Middle frontal gyrus (tissue), 1 donor: ENCODE data around the gene ANO4.

ENCODE experiments used
- DNase-seq: peaks from one replicate; pipeline ENCODE4 v3.0.0-alpha.2; 2015; ENCODE audit warnings: low spot score; ENCODE audit errors: extremely low spot score

ANO4 gene

DNA sequence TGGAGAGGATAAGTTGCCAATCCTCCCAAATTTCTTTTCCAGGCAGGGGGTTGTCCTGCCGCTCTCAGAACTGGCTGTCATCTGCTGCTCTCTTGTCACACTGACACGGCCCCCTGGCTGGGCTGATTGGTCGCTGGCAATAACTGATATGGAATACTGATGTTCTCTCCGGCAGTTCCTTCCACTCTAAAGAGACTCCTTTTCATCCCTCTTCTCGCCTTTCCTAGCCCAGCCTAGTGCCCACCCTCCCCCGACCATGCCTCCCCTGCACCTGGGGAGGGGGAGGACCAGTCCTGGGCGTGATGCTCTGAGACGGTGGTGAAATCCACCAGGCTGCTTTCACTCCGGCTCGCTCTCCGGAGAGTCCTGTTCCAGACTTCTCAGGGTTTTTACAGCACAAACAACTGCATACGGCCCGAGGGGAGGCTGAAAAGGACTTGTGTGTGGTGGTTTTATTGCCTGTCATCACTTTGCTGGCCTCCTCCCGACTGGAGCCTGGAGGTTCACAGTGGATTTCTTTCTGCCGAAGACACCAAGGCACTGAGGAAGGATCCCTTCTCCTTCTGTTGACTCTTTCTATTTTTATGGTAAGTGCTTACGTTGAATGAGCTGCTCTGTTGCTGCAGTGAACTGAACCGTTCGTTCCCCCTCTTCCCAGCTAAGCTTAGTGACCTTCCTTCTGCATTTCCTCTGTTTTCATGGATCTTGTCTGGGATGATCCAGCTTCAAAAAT is at the start of gene ANO4:
Gene ANO4, plus strand, starts transcription at position 336 of the 733 bp plus-strand sequence. CDS start 107,010 bp downstream, outside the sequence.
- peak; percentile 25 for DNase-seq

DNA sequence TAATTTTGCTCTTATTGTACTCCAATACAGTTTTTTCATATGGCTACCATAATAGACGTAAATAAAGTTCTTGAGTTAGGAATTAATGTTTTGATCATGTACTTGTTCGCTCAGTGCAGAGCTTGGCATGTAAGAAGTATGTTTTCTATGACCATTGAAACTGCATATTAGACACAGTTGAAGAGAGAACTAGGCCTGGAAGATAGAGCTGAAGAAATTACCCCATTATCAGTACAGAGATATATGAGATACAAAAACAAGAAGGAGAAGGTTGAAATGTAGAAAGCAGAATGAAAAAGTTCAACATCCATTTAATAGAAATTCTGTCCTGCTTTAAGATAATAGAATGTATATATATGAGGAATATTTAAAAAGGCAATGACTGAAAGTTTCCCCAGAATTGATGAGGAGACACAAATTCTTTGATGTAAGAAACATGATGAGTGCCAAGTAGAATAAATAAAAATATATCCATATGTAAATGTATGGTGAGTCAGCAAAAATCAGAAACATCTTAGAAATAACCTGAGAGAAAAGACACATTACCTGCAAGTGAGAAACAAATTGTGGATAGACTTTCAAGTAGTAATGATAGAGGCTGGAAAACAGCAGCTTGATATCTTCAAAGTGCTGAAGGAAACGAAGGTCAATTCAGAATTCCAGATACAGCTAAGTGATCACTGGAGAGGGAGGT is 49.1 kb upstream of the ANO4 start:
- DNase-seq, result no peak

DNA sequence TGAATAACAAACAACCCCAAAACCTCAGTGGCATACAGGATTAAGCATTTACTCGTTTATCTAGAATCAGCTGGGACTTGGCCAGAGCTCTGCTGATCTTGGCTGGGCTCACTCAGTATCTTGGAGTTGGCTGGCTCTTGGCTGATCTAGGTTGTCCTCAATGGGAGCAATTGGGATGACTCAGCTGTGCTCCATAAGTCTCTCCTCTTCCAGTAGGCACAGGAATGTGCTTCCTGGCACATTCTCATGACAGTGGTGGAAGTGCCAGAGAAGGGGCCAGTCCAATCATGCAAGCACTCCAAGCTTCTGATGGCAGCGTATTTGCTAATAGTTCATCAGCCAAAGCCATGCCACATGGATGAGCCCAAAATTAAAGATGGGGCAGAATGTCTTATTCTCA is 41.7 kb upstream of the ANO4 start:
- DNase-seq, result no peak

DNA sequence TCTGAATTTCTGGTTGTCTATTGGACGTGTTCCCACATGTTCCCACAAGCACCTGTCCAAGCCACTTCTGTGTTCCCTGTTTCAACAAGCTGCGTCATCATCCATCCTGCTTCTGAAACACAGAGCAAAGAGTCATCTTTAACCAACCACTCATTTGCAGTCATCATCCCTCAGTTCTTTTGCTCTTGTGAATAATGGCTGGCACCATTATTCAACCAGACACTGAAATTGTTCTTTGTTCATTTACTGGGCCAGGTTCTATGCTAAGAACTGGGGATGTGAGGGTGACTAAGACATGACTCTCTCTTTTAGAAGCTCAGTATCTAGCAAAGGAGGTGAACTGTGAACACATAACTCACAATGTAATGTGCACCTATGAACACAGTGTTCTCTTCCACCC is 40.7 kb upstream of the ANO4 start:
- DNase-seq, result no peak

DNA sequence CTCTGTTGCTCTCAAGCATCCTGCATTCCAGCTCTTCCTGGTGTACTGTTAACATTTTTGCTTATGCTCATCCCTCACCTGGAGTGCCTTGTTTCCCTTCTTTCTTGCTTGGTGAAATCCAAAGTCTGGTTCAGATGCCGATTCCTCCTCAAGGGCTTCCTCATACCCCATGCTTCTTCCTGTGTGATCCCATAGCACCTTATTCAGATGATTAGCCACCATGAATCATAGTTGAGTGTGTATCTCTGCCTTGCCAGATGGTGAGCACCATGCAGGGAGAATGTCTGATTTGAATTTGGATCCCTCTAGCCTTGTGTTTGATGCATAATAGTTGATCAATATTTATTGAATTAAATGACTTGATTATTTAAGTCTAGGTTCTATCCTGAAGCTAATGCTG is 39.4 kb upstream of the ANO4 start:
- no peak for DNase-seq

DNA sequence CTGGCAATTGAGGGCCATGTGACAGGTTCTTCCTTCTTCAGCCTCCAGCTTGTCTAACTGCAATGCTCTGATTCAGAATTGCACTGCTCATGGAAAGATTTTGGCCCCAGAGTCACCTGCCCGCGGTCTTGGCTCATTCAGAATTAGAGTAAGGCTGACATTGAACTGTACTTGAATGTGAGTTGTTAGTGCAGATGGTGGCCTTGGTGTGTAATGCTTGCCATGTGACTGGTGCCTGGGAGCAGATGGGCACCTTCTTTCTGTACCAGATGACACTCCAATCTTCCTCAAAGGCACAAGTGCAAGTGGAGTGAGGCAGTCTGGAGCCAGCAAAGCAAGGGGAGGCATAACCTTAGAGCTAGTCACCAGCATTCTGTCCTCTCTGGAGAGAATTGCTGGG is 36.5 kb upstream of the ANO4 start:
- no peak for DNase-seq

DNA sequence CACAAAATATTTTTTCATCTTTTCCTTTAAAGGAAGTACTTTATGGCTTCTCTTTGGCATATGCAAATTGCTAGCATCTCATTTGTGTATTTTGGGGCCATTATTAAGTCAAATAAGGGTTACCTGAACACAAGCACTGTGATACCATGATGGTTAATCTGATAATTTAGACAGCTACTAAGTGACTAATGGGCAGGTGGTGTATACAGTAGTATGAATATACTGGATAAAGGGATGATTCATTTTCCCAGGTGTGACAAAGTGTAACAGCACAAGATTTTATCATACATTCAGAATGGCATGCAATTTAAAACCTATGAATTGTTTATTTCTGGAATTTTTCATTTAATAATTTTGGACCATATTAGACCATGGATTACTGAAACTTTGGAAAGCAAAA is 27.2 kb upstream of the ANO4 start:
- DNase-seq, result no peak

DNA sequence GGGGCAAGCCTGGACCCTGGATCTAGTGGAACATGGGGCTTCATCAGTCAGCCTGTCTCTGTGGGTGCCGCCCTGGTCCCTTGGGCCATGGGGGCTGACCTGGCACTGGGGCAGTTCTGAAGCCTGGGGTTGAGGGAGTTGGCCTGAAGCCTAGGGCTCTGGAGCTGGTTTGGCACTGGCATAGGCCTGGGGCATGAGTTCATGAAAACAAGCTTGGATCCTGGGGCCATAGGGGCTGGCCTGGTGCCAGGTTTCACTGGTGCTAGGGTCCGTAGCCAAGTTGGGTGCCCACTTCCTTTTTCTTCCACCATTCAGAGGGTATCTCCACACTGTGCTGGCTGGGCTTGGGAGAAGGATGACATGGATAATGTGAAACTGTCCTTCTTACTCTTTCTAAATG is 26.6 kb upstream of the ANO4 start:
- no peak for DNase-seq

DNA sequence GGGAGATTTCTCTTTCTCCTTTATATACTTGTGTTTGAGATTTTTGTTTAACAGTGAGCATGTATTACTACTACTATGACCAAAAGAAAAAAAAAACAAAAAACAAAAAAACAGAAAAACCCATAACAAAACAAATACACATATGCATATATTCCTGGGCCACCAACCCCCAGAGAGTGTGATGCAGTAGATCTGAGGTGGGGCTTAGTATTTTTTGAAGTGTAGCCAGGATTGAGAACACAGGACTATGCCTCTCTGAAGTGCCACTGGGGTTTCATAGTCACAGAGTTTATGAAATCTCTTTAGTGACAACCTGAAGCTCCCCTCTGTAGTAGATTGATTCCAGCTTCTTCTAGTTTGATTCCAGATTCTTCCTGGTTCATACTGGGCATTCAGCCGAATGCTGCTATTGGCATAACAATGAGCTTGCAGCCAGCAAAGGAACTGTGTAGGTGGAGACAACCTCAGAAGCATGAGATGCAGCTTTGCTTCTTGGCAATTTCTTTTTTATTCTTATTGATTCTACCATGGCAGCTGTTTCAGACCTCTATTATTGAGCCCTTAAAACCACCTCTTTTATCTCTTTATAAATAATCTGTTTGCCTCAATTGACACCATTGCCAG is 15.5 kb upstream of the ANO4 start:
- no peak for DNase-seq

DNA sequence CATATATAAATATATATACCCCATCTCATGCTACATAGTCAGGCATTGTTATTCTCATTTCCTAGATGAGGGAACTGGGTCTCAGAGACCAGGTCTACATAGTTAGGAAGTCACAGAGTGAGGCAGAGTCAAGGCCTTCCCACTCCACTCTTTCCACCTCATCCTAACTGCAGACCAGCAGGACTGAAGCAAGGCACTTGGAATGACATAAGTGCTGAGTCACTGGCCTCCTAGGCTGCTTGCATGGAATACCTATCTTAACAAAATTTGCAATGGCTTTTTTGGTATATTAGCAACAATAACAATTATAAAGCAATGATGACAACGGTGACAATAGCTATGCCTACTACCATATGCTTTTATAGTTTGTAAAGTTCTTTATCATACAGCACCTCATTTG is 5.4 kb upstream of the ANO4 start:
- DNase-seq, result no peak

DNA sequence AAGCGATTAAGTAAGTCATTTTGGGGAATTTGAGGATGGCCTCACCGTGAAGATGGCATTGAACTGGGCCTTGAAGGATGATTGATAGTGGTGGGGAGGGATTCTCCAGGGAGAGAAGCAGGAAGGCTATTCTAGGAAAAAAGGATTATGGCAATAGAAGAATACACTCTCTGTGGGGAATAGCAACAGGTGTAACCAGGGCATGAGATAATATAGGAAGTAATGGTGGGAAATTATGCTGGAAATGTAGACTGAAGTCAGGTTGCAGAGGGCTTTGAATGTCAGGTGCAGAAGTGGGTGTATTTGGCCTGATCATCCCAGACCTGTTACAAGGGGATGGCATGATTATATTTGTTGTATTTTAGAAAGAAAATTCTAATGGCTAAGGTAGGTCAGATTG is 4.6 kb upstream of the ANO4 start:
- DNase-seq, result no peak

DNA sequence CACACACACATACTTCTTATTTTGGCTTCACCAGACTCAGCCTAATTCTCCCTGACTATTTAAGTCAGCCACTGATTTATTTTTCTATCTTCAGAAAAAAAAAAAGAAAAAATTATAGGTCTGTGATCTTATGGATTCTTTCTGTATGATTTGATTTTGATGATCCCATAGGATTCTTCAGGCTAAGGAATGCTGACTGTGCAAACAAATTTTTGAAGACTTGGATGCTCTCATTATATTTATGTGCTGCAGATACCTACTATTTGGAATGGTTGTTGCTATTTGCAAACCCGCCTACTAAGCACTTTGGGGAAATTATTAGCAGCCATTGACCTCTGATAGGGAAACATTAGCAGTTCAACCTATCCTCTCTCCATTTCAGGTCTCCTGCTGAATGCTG is 4.0 kb upstream of the ANO4 start:
- DNase-seq, result no peak

DNA sequence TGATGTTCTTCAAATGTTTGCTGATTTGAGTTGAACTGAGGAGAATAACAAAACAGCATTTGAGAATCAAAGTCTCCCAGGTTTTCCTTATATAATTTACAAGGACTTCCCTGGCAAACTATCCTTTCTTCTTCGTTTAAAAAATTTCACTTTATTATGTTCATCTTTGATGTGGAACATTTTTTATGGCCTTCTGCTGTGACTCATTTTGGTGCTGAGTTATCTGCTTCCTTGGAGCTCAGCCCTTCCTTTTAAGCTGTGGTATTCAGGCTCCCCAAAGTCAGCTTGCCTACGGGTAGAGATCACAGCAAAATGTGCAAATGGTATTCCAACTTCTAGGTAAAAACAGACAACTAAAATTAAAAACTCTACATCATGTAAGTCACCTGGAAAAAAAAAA is 1.4 kb upstream of the ANO4 start:
- DNase-seq, result no peak

DNA sequence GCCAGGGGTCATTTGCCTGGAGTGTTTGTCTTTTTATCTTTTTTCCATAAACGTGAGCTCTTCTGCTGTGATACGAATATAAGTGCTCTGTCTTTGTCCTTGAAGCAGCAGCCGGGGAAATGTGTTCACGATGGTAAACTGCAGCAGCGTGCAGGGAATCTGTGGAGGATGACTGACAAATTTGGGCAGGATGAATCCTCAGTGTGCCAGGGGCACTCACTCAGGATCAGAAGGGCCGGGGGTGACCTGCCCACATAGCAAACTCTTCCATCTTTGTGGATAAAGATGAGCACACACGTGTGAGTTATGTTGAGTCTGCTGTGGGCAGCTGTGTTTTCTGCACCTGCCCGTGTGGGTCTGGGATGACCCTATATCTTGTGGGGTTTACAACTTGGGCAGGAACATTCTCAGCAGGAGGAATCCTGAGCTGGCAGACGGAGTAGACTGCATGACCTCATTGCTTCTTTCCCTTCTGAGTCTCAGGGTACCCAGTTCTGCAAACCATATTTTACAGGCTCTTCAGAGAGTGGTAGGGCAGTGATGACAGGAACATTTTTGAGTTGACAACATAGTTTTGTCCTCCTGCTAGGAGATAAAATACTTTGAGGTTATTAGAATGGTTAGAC is 711 bp downstream of the ANO4 start:
- DNase-seq, result no peak

DNA sequence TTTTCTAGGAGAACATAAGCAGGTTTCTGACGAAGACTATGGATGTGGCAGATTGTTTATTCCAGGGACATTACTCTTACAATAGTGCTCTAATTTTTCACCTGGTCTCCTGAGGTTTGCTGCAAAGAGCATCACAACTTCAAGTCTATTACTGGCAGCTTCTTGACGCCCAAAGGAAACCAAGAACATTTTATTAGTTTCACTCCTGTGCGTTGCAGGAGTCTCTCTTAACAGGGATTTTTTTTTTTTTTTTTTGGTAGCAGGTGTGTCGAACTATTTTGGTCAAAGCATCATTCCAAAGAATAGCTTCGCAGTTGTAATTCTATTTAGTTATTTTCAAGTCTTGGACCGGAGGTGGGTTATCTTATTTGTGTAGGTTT is 1.2 kb downstream of the ANO4 start:
- DNase-seq, result no peak

DNA sequence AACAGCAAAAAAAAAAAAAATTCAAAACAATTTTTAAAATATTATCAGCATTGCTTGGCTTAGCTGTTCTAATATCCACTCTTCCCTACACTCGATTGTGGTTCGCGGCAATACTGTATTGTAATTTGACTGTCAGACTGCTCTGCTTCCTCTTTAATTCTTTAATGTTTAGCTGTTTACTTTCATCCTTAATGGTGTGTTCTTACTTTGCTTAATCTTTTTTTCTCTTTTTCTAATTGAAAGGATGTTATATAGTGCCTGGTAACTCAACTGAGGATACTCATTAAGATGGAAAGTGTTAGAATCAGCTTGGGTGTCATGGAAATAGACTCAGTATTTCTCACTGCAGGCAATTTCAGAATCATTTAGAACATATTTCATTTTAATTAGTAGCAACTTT is 2.0 kb downstream of the ANO4 start:
- no peak for DNase-seq

DNA sequence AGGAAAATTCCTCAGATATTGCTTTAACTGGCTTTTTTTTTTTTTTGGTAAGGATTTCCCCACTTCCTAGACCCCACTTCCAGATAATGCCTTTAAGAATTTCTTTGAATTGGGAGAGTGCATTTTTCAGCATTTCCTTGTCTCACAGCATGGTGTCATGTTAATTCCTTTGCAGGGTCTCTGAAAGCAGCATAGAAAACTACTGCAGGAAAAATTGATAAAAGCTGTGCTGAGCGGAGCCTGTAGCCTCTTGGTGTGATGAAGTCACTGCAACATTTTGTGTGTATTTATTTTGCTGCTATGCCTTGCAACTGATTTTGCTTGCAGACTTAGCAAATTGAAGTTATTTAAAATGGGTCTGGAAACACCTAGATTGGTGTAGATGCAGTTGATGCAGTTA is 2.7 kb downstream of the ANO4 start:
- no peak for DNase-seq

DNA sequence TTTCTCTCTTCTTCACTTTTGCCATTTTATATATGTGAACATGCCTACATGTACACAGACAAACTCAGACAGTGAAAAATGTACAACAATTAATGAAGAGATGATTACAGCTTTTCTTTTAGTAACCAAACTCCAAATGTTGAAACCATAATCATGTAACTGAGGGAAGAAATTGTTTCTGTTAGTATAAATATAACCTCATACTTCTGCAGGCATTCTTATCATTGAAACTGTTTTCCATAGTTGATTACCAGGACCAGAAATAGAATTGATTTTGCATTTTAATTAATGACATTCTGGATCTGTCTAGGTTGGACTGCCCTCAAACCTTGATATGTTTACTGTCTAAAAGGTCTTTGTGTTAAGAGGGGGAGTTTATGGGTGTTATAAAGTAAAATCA is 3.2 kb downstream of the ANO4 start:
- DNase-seq, result no peak

DNA sequence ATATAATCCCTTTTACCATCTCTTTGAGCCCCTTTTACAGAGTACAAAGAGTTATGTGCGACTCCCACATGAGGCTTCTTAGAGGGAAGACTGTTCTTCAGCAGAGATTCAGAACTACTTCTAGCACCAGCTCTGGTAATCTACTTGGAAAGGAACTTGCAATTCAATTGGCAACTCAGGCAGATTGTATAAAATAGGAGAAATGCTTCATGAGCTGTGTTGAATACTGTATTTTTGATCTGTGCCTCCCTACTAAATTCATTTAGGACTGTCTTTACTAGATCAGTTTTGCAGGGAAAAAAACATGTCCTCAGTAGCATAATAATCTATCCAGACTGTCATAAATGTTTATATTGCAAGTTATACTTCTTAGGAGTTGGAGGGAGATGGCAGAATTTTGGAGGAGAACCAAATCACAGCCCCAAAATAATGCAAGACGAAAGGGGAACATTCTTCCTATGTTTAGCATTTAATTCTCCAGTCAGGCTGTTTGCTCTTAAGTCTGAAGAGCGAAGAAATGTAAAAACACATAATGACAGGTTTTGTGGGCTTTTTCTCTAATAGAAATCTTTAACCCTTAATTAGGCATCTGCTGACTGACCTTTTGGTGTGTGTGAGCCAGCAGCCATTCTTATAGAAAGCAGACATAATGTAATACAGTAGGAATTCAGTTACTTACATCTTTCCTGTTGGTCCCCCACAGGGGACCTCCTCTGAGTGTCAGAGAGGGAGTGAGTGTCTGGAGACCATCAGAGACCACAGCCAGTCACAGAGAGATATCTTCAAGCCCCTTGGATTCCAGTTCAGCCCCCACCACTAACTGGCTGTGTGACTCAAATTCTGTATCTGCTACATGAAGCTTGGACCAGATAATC is 3.9 kb downstream of the ANO4 start:
- DNase-seq, result no peak

DNA sequence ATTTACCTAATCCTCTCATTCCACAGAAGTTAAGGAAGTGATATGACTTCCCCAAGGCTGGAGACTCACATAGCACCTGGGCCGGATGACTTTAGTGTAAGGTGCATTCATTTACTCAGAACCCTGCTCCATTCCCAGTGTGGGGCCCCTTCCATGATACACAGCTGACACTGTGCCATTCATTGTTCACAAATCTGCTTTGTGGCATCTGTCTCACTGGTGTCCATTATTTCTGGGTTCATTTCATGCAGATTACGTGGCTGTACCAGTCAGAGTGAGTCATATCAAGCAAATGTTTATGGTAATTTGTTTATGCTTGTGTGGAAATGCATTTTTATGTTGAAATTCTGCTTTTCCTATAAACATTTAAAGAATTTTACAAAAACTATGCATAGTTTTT is 5.2 kb downstream of the ANO4 start:
- peak; percentile 36 for DNase-seq

DNA sequence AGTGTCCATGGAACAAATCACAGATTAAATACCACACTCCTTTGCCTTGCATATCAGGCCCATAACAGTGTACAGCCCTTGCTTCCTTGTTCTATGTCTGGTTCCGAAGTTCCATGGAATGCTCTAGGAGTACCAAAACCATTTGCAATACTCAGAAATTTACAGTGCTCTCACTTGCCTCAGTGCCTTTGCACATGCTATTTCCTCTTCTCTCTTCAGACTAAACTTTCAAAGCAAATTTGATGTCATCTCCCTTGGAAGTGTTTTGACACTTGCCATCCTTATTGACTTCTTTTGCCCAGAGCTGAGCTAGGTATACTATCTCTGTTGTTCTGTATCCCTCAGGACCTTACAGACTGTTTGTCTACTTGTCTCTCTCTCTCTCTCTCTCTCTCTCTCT is 6.1 kb downstream of the ANO4 start:
- no peak for DNase-seq
